Neural cell (in vitro differentiated cells): ENCODE measurements around the gene SAP30L. TPM values are rescaled to one million over a fixed set of nuclear protein-coding genes. Genes with fewer than 3 reads are reported as not detected.

Experiments used
- H2AFZ ChIP-seq: fragments of 200-600, 300-800 bp; sonication (generic), shearing (Covaris generic); 2 replicates; pipeline ENCODE4 v1.6.0; 2014; ENCODE audit warnings: low read depth, mild to moderate bottlenecking, antibody characterized with exemption, low read length, moderate library complexity
- H3F3A ChIP-seq: fragments of 200-600 bp; shearing (Covaris generic); 2 replicates; pipeline ENCODE4 v1.6.1; 2016; ENCODE audit warnings: mild to moderate bottlenecking, moderate library complexity, mixed read lengths, antibody characterized with exemption, low read length; ENCODE audit not compliant: insufficient read depth, poor library complexity, severe bottlenecking
- H3K27ac ChIP-seq: fragments of 200-600, 300-800 bp; sonication (generic), shearing (Covaris generic); 2 replicates; pipeline ENCODE4 v1.5.1; 2014; ENCODE audit warnings: mild to moderate bottlenecking, low read length, moderate library complexity
- H3K27me3 ChIP-seq: fragments of 300-800, 200-600 bp; sonication (generic), shearing (Covaris generic); 2 replicates; pipeline ENCODE4 v1.6.0; 2014; ENCODE audit warnings: mild to moderate bottlenecking, low read depth, low read length, moderate library complexity; ENCODE audit not compliant: insufficient read depth
- H3K36me3 ChIP-seq: fragments of 300-800, 200-600 bp; sonication (generic), shearing (Covaris generic); 2 replicates; pipeline ENCODE4 v1.5.1; 2014; ENCODE audit warnings: mild to moderate bottlenecking, antibody characterized with exemption, low read length, moderate library complexity; ENCODE audit not compliant: insufficient read depth
- H3K4me2 ChIP-seq: fragments of 300-800, 200-600 bp; sonication (generic), shearing (Covaris generic); 2 replicates; pipeline ENCODE4 v1.6.0; 2014; ENCODE audit warnings: mild to moderate bottlenecking, low read length
- H3K4me3 ChIP-seq: fragments of 300-800, 200-600 bp; sonication (generic), shearing (Covaris generic); 2 replicates; pipeline ENCODE4 v1.5.1; 2014; ENCODE audit warnings: mild to moderate bottlenecking, low read length, moderate library complexity
- H3K79me2 ChIP-seq: fragments of 200-600 bp; shearing (Covaris generic); replicated peaks from 2 replicates; pipeline ENCODE4 v1.6.0; 2014; ENCODE audit warnings: mild to moderate bottlenecking, low read length, moderate library complexity; ENCODE audit not compliant: insufficient read depth
- H3K9ac ChIP-seq: fragments of 300-800, 200-600 bp; sonication (generic), shearing (Covaris generic); 2 replicates; pipeline ENCODE4 v1.6.1; 2016; ENCODE audit warnings: mild to moderate bottlenecking, low read length, mixed read lengths
- H3K9me2 ChIP-seq: fragments of 200-600 bp; shearing (Covaris generic); 2 replicates; pipeline ENCODE4 v1.6.1; 2016; ENCODE audit warnings: mild to moderate bottlenecking, low read length, mixed read lengths; ENCODE audit not compliant: insufficient read depth
- H3K9me3 ChIP-seq: fragments of 200-600, 300-800 bp; sonication (generic), shearing (Covaris generic); 2 replicates; pipeline ENCODE4 v1.6.1; 2016; ENCODE audit warnings: mild to moderate bottlenecking, mixed run types, low read length, moderate library complexity, mixed read lengths
- H4K20me1 ChIP-seq: fragments of 200-600 bp; shearing (Covaris generic); 2 replicates; pipeline ENCODE4 v1.6.1; 2016; ENCODE audit warnings: mild to moderate bottlenecking, mixed run types; ENCODE audit not compliant: insufficient read depth
- EP300 ChIP-seq: fragments of 450-650 bp; conservative IDR thresholded peaks from 2 replicates; pipeline ENCODE4 v1.6.1; 2014; ENCODE audit warnings: antibody characterized with exemption, mild to moderate bottlenecking, moderate library complexity; ENCODE audit not compliant: poor library complexity, severe bottlenecking
- EZH2 ChIP-seq: fragments of 200-600, 300-800 bp; shearing (Covaris generic), sonication (generic); IDR thresholded peaks from 2 replicates; pipeline ENCODE4 v1.6.1; 2014; ENCODE audit warnings: antibody characterized with exemption, low read length, borderline replicate concordance, mild to moderate bottlenecking; ENCODE audit not compliant: insufficient read depth, poor library complexity, severe bottlenecking
- MXI1 ChIP-seq: fragments of 450-650 bp; conservative IDR thresholded peaks from 2 replicates; pipeline ENCODE4 v1.6.1; 2014; ENCODE audit warnings: antibody characterized with exemption, mild to moderate bottlenecking; ENCODE audit not compliant: poor library complexity, severe bottlenecking
- POLR2AphosphoS5 ChIP-seq: IDR thresholded peaks from 2 replicates; pipeline ENCODE4 v1.6.1; 2012
- RAD21 ChIP-seq: fragments of 450-650 bp; conservative IDR thresholded peaks from 2 replicates; pipeline ENCODE4 v1.6.1; 2014; ENCODE audit warnings: antibody characterized with exemption, mild to moderate bottlenecking, moderate library complexity
- SMC3 ChIP-seq: fragments of 450-650 bp; conservative IDR thresholded peaks from 2 replicates; pipeline ENCODE4 v1.6.1; 2014; ENCODE audit warnings: antibody characterized with exemption, mild to moderate bottlenecking, moderate library complexity; ENCODE audit not compliant: poor library complexity
- TAF1 ChIP-seq: IDR thresholded peaks from 2 replicates; pipeline ENCODE4 v1.6.1; 2012; ENCODE audit warnings: low read depth
- polyA plus RNA-seq: library from polyadenylated mRNA; depleted of rRNA; stranded (reverse); fragments of >200 nt; gene quantifications from 2 replicates; pipeline ENCODE4 v1.2.3, GENCODE V29; 2014
- TF ChIP-seq, protein P1 (sequence below): fragments of 450-650 bp; IDR thresholded peaks from 2 replicates; pipeline ENCODE4 v1.5.1; 2014; ENCODE audit warnings: antibody characterized with exemption, mild to moderate bottlenecking, moderate library complexity; ENCODE audit not compliant: poor library complexity, severe bottlenecking
- TF ChIP-seq, protein P2 (sequence below): IDR thresholded peaks from 2 replicates; pipeline ENCODE4 v1.6.1; 2012; ENCODE audit warnings: borderline replicate concordance

The SAP30L gene
- polyA plus RNA-seq, 1 donor from 2014 or later: 18.5 TPM

DNA sequence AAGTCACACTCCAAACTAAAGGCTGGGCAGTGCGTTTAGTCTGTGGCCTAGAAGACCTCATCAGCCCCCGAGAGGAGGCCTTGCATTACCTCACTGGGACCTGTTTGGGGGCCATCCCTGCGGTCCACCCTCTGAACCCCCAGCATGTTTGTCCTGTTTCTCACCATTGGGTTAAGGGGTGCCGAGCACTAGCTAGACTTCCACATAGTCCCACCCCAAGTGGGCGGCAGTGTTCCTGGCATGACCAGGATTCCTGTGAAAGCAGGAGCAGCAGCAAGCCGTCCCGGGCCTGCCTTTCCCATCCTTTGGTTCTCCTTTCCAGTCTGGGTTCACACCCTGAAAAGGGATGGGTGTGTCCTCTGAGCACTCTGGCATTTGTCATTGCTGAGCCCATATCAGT, 26.6 kb upstream of the SAP30L start:
- H3K79me2 ChIP-seq: no peaks in the 10 kb centered on the region
- no peaks in the 10 kb centered on the region for H3F3A ChIP-seq
- no peaks in the 10 kb centered on the region for H3K36me3 ChIP-seq
- H3K4me3 ChIP-seq: no peak overlapping the region
- H3K27me3 ChIP-seq: no peaks in the 10 kb centered on the region
- H3K27ac ChIP-seq: no peak overlapping the region
- TF ChIP-seq POLR2AphosphoS5 (no peak), TAF1 (no peak), RAD21 (no peak)
- TF ChIP-seq, protein P1, sequence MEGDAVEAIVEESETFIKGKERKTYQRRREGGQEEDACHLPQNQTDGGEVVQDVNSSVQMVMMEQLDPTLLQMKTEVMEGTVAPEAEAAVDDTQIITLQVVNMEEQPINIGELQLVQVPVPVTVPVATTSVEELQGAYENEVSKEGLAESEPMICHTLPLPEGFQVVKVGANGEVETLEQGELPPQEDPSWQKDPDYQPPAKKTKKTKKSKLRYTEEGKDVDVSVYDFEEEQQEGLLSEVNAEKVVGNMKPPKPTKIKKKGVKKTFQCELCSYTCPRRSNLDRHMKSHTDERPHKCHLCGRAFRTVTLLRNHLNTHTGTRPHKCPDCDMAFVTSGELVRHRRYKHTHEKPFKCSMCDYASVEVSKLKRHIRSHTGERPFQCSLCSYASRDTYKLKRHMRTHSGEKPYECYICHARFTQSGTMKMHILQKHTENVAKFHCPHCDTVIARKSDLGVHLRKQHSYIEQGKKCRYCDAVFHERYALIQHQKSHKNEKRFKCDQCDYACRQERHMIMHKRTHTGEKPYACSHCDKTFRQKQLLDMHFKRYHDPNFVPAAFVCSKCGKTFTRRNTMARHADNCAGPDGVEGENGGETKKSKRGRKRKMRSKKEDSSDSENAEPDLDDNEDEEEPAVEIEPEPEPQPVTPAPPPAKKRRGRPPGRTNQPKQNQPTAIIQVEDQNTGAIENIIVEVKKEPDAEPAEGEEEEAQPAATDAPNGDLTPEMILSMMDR: no peak
- no peaks in the 10 kb centered on the region for H3K9me3 ChIP-seq
- H4K20me1 ChIP-seq: no peaks in the 10 kb centered on the region
- H3K9ac ChIP-seq: no peak overlapping the region
- H3K4me2 ChIP-seq: no peak overlapping the region
- H2AFZ ChIP-seq: no peak overlapping the region
- H3K9me2 ChIP-seq: no peaks in the 10 kb centered on the region

DNA sequence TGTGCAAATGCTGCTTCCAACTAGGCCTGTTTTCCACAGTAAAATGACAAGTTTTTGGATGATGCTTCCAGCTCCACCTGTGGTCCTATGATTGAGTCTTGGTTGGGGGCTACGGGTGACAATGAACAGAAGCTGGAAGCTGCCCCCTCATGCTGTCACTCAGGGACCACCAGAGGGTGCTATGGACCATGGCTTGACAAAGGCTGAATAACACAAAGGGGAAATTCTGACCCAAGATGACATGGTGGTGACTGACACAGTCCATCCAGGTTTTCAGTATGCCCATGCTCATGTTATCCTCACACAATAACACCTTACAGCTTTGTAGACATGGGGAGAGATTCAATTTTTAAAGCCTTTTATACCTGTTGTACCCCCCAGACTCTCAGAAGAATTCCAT, 23.9 kb upstream of the SAP30L start:
- Histone ChIP-seq H3K4me2 (no peak overlapping the region), H3K36me3 (no peaks in the 10 kb centered on the region), H4K20me1 (no peaks in the 10 kb centered on the region), H3F3A (no peaks in the 10 kb centered on the region), H3K79me2 (no peaks in the 10 kb centered on the region), H3K9ac (no peak overlapping the region), H3K9me3 (no peaks in the 10 kb centered on the region), H3K4me3 (no peak overlapping the region), H3K9me2 (no peaks in the 10 kb centered on the region), H3K27ac (no peak overlapping the region), H3K27me3 (no peaks in the 10 kb centered on the region), H2AFZ (no peak overlapping the region)
- TF ChIP-seq POLR2AphosphoS5: no peak

DNA sequence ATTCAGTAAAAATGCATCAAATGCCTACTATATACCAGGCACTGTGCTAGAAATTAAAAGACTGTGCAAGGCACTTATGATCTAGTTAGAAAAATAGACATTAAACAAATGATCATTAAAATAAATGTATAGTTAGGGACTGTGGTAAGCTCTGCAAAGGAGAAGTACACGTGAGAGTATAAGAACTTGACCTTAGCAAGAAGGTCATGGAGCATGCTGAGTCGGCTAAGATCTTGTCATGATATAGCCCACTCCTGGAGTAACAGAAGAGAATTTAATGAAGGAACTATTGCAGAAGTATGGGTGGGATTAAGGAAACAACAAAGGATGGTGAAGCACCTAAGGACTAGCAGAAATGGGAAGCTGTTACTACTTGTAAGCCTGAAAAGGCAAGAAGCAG, 23.5 kb upstream of the SAP30L start:
- no peak overlapping the region for H3K4me2 ChIP-seq
- no peak overlapping the region for H3K9ac ChIP-seq
- no peak overlapping the region for H3K4me3 ChIP-seq
- H4K20me1 ChIP-seq: no peaks in the 10 kb centered on the region
- no peaks in the 10 kb centered on the region for H3K36me3 ChIP-seq
- no peaks in the 10 kb centered on the region for H3F3A ChIP-seq
- no peak overlapping the region for H3K27ac ChIP-seq
- TF ChIP-seq SMC3 (no peak), POLR2AphosphoS5 (no peak), MXI1 (no peak), EZH2 (no peak), EP300 (no peak), TAF1 (no peak), RAD21 (no peak)
- TF ChIP-seq, protein P2, sequence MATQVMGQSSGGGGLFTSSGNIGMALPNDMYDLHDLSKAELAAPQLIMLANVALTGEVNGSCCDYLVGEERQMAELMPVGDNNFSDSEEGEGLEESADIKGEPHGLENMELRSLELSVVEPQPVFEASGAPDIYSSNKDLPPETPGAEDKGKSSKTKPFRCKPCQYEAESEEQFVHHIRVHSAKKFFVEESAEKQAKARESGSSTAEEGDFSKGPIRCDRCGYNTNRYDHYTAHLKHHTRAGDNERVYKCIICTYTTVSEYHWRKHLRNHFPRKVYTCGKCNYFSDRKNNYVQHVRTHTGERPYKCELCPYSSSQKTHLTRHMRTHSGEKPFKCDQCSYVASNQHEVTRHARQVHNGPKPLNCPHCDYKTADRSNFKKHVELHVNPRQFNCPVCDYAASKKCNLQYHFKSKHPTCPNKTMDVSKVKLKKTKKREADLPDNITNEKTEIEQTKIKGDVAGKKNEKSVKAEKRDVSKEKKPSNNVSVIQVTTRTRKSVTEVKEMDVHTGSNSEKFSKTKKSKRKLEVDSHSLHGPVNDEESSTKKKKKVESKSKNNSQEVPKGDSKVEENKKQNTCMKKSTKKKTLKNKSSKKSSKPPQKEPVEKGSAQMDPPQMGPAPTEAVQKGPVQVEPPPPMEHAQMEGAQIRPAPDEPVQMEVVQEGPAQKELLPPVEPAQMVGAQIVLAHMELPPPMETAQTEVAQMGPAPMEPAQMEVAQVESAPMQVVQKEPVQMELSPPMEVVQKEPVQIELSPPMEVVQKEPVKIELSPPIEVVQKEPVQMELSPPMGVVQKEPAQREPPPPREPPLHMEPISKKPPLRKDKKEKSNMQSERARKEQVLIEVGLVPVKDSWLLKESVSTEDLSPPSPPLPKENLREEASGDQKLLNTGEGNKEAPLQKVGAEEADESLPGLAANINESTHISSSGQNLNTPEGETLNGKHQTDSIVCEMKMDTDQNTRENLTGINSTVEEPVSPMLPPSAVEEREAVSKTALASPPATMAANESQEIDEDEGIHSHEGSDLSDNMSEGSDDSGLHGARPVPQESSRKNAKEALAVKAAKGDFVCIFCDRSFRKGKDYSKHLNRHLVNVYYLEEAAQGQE: no peak
- TF ChIP-seq, protein P1: no peak
- no peaks in the 10 kb centered on the region for H3K9me3 ChIP-seq
- no peaks in the 10 kb centered on the region for H3K27me3 ChIP-seq
- H2AFZ ChIP-seq: no peak overlapping the region
- H3K9me2 ChIP-seq: no peaks in the 10 kb centered on the region
- H3K79me2 ChIP-seq: no peaks in the 10 kb centered on the region
